ENCODE results near the gene CNNM1. TPM values are rescaled to one million over a fixed set of nuclear protein-coding genes. Genes with fewer than 3 reads are reported as not detected.

The CNNM1 gene
- total and polyA plus RNA-seq, 2 experiments from 2014 or later, result 2.2 to 3.8 TPM

DNA sequence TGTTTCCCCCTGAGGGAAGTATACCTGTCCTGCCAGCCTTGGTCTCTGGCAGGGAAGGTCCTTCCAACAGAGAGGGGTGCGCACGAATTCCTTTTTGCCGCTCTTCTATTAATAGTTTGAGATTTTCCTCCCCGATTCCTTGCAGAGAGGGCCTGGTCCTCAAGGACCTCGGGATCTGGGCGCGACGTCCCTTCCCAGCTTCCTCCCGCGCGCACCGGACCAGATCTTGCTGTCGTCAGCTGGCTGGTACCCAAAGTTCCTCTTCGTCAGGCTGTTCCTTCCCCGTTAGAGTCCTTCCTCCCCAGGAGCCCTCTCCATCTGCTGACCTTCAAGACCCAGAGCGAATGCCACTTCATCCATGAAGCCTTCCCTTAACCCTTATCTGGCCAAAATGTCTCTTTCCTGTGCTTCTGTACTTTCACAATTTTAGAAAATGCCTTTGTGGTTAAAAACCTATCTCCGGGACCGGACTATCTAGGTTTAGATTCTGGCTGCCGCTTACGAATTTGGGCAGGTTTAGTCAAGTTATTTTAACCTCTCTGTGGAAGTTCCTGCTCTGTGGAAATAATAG lies 102.1 kb downstream of the CNNM1 start:
- peak overlapping the region; percentile 83 for H3K27ac ChIP-seq
- TF ChIP-seq EZH2 (IDR thresholded peaks at IDR 0.05; ENCODE audit: borderline replicate concordance) (no peak), EZH2phosphoT487 (IDR thresholded peaks at IDR 0.05; ENCODE audit: low read depth, severe bottlenecking, unreplicated experiment) (no peak)
- peak; percentile 61 for DNase-seq (ENCODE audit: low spot score)
- H3K9me3 ChIP-seq (ENCODE audit: low read depth), result no peaks in the 10 kb centered on the region
- no peaks in the 10 kb centered on the region for H4K20me1 ChIP-seq (ENCODE audit: insufficient read depth, poor library complexity, severe bottlenecking)
- H3K27me3 ChIP-seq, result no peaks in the 10 kb centered on the region
- WGBS (ENCODE audit: low lambda C conversion rate, missing lambda C conversion rate), result 8% methylated on average over 20 of the region's 20 CpGs
- H3K79me2 ChIP-seq, result peaks cover 55% of the 10 kb centered on the region
- H3K4me2 ChIP-seq, result peak overlapping the region; percentile 97
- no peaks in the 10 kb centered on the region for H3K9me2 ChIP-seq (replicated peaks; ENCODE audit: insufficient read depth)
- H2AFZ ChIP-seq, result peak overlapping the region; percentile 62
- H3K4me3 ChIP-seq, result peak overlapping the region; percentile 54
- H3K36me3 ChIP-seq (replicated peaks; ENCODE audit: insufficient read depth, low read depth), result no peaks in the 10 kb centered on the region
- peaks cover 8% of the 10 kb centered on the region for H3K4me1 ChIP-seq (ENCODE audit: insufficient read depth)

- Histone ChIP-seq H3K9me3 (ENCODE audit: low read depth) (no peaks in the 10 kb centered on the region), H2AFZ (no peak overlapping the region), H3K27me3 (no peaks in the 10 kb centered on the region), H3K36me3 (replicated peaks; ENCODE audit: insufficient read depth, low read depth) (no peaks in the 10 kb centered on the region), H3K4me2 (peak overlapping the region; percentile 97), H3K9me2 (replicated peaks; ENCODE audit: insufficient read depth) (no peaks in the 10 kb centered on the region), H4K20me1 (ENCODE audit: insufficient read depth, poor library complexity, severe bottlenecking) (no peaks in the 10 kb centered on the region), H3K27ac (no peak overlapping the region), H3K79me2 (peaks cover 49% of the 10 kb centered on the region), H3K4me1 (ENCODE audit: insufficient read depth) (peaks cover 8% of the 10 kb centered on the region), H3K4me3 (no peak overlapping the region)
- no peak for DNase-seq (ENCODE audit: low spot score)
- 98% methylated on average over 4 of the region's 4 CpGs for WGBS (ENCODE audit: low lambda C conversion rate, missing lambda C conversion rate)
- TF ChIP-seq, protein P1, sequence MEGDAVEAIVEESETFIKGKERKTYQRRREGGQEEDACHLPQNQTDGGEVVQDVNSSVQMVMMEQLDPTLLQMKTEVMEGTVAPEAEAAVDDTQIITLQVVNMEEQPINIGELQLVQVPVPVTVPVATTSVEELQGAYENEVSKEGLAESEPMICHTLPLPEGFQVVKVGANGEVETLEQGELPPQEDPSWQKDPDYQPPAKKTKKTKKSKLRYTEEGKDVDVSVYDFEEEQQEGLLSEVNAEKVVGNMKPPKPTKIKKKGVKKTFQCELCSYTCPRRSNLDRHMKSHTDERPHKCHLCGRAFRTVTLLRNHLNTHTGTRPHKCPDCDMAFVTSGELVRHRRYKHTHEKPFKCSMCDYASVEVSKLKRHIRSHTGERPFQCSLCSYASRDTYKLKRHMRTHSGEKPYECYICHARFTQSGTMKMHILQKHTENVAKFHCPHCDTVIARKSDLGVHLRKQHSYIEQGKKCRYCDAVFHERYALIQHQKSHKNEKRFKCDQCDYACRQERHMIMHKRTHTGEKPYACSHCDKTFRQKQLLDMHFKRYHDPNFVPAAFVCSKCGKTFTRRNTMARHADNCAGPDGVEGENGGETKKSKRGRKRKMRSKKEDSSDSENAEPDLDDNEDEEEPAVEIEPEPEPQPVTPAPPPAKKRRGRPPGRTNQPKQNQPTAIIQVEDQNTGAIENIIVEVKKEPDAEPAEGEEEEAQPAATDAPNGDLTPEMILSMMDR (IDR thresholded peaks at IDR 0.05; ENCODE audit: poor library complexity), result no peak
- TF ChIP-seq EZH2phosphoT487 (IDR thresholded peaks at IDR 0.05; ENCODE audit: low read depth, severe bottlenecking, unreplicated experiment), result no peak
- TF ChIP-seq EZH2 (IDR thresholded peaks at IDR 0.05; ENCODE audit: borderline replicate concordance), result no peak
These were observed 102.9 kb downstream of the CNNM1 start for GRCh38 chr10:99432047-99432446.

DNA sequence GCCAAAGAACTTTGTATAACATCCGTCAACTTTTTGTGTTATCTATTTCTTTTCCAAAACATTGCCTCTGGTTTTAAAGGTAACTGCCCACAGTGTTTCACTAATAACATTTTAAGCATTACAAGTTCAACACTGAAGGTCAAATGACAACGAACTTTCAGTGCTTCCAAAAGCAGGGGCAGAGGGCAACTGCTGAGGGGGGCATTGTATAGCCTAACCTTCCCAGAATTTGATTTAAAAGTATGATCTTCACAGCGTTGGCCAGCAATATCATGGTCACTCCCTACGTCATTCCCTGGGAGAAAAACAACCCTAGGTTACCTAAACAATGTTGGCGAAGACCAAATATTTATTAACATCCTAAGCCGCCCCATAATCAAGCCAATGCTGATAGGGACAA lies 103.7 kb downstream of the CNNM1 start:
- no peaks in the 10 kb centered on the region for H3K36me3 ChIP-seq (replicated peaks; ENCODE audit: insufficient read depth, low read depth)
- peaks cover 42% of the 10 kb centered on the region for H3K79me2 ChIP-seq
- H2AFZ ChIP-seq, result no peak overlapping the region
- no peak overlapping the region for H3K4me3 ChIP-seq
- no peaks in the 10 kb centered on the region for H3K27me3 ChIP-seq
- 87% methylated on average over 6 of the region's 6 CpGs for WGBS (ENCODE audit: low lambda C conversion rate, missing lambda C conversion rate)
- DNase-seq (ENCODE audit: low spot score), result no peak
- H3K27ac ChIP-seq, result no peak overlapping the region
- H3K4me1 ChIP-seq (ENCODE audit: insufficient read depth), result peaks cover 8% of the 10 kb centered on the region
- no peak overlapping the region for H3K4me2 ChIP-seq
- H3K9me3 ChIP-seq (ENCODE audit: low read depth), result no peaks in the 10 kb centered on the region
- no peaks in the 10 kb centered on the region for H3K9me2 ChIP-seq (replicated peaks; ENCODE audit: insufficient read depth)
- no peaks in the 10 kb centered on the region for H4K20me1 ChIP-seq (ENCODE audit: insufficient read depth, poor library complexity, severe bottlenecking)
- TF ChIP-seq, protein P1 (IDR thresholded peaks at IDR 0.05; ENCODE audit: poor library complexity), result no peak
- TF ChIP-seq EZH2phosphoT487 (IDR thresholded peaks at IDR 0.05; ENCODE audit: low read depth, severe bottlenecking, unreplicated experiment) (no peak), EZH2 (IDR thresholded peaks at IDR 0.05; ENCODE audit: borderline replicate concordance) (no peak)

DNA sequence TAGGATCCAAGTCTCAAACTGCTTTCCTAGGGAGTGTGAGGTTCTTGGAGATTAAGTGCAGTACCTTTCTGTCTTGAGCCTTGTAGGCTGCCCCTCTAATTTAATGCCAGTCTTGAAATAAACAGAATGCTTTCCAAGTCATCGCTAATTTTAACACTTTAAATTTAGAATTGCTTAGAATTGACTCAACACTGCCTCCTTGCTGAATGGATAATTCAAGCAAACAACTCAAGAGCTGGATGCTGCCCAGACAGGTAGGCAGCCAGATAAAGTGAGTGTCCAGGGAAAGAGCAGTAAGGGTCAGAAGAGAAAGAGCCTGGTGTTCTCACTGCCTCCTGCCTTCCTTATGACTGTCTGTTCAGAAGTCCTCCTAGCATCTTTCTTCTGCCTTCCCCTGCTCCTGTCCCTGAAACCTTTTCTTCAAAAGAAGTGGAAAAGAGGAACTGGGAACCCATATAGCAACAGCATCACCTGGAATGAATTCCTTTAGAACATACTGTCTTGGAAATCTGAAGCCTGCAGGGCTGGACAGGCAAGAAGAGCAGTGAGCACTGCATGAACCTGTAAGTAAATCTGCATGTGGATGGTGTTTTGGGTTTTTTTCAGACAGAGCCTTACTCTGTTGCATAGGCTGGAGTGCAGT lies 104.3 kb downstream of the CNNM1 start:
- DNase-seq (ENCODE audit: low spot score), result no peak
- WGBS (ENCODE audit: low lambda C conversion rate, missing lambda C conversion rate), result 41% methylated on average over 1 of the region's 1 CpG
- Histone ChIP-seq H3K79me2 (peaks cover 37% of the 10 kb centered on the region), H4K20me1 (ENCODE audit: insufficient read depth, poor library complexity, severe bottlenecking) (no peaks in the 10 kb centered on the region), H3K4me1 (ENCODE audit: insufficient read depth) (peaks cover 8% of the 10 kb centered on the region), H3K9me3 (ENCODE audit: low read depth) (no peaks in the 10 kb centered on the region), H3K4me3 (no peak overlapping the region), H3K36me3 (replicated peaks; ENCODE audit: insufficient read depth, low read depth) (no peaks in the 10 kb centered on the region), H3K27ac (no peak overlapping the region), H3K4me2 (no peak overlapping the region), H3K9me2 (replicated peaks; ENCODE audit: insufficient read depth) (no peaks in the 10 kb centered on the region), H2AFZ (no peak overlapping the region), H3K27me3 (no peaks in the 10 kb centered on the region)
- TF ChIP-seq EZH2 (IDR thresholded peaks at IDR 0.05; ENCODE audit: borderline replicate concordance), result no peak
- TF ChIP-seq, protein P1 (IDR thresholded peaks at IDR 0.05; ENCODE audit: poor library complexity), result peak; percentile 21
